ENCODE measurements around the gene RNF212.
A peak's percentile ranks its signal among the peaks of the same experiment; 100 is the strongest.

Gene RNF212

DNA sequence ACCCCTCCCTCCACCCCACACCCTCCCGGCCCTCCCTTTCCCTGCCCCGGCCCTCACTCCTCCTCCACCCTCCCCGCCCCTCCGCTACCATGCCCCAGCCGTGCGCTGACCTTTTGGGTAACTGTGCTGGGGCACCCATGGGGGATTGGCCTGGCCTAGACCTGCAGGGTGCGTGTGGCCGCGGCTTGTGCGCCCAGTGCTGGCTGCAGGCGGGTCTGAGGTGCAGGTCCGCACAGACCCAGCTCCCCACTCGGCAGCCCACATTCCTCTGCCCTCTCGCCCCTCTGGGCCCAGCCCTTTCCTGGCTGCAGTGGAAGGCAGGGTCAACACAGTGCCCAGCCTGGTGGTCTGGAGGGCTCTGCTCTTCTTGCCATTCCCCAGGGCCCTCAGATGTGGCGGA is 77.3 kb downstream of the RNF212 start:
- DNase-seq (ENCODE audit: low spot score): no peak

DNA sequence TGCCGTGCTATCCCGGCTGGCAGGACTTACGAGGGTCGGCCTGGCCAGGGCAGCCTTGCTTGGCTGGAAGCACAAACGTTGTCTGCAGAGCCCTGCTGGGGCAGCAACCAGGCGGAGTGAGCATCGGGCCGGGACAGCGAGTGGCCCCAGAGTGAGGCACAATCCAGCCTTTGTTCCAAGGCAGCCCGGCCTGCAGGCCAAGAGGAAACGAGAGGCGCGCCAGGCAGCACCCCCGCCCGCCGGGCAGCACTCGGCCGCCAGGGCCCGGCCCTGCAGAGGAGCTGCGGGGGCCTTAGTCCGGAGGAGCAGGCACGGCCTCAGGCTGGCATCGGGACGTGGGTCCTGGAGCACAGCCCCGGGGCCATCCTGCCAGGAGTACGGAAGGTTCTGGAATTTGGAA is 77.9 kb downstream of the RNF212 start:
- DNase-seq (ENCODE audit: low spot score): no peak

DNA sequence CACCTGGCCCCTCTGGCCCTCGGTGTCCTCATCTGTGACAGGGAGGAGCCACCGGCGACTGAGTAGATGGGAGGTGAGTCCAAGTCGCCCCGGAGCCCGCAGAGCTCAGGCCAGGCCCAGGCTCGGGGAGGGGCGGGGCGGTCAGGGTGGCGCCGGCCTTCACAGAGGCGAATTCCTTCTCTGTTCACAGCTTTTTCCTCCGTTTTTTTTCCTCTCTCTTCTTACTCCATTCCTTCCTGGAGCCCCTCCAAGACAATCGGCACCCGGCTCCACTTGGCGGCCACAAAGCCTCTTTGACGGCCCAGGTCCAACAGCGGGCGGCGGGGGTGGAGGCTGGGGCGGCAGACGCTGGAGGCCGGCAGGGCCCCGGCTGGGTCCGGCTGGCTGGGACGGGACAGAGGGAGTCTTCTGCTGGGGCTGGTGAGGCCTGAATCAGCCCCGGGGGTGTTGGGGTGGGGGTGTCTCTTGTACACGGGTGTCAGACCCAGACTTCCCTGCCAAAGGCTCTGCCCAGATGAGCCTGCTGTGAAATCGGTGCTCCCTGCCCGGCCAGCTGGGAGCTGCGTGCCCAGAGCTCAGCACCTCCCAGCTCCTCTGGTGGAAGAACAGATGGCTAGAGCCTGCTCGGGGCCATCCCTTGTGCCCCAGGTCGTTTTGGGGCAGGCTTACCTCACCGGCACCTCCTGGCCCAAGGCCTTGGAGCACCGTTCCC is 79.4 kb downstream of the RNF212 start:
- peak; percentile 88 for DNase-seq (ENCODE audit: low spot score)

DNA sequence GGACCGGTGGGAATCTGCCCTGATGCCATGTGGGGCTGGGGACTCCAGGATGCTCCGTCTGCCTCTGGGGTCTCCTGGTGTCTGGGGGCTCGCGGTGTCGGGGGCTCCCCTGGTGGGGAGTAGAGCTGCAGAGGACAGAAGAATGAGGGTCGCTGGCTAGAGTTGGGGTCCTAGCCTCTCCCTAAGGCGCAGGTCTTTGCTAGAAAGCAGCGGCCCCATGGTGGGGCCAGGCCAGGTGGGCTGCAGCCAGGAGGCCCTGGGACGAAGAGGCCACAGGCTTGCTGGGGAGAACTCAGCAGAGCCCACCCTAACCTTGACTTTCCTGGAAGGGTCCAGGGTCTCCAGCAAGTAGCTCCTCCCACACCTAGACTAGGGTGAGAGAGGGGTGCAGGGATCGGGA is 80.5 kb downstream of the RNF212 start:
- no peak for DNase-seq (ENCODE audit: low spot score)

DNA sequence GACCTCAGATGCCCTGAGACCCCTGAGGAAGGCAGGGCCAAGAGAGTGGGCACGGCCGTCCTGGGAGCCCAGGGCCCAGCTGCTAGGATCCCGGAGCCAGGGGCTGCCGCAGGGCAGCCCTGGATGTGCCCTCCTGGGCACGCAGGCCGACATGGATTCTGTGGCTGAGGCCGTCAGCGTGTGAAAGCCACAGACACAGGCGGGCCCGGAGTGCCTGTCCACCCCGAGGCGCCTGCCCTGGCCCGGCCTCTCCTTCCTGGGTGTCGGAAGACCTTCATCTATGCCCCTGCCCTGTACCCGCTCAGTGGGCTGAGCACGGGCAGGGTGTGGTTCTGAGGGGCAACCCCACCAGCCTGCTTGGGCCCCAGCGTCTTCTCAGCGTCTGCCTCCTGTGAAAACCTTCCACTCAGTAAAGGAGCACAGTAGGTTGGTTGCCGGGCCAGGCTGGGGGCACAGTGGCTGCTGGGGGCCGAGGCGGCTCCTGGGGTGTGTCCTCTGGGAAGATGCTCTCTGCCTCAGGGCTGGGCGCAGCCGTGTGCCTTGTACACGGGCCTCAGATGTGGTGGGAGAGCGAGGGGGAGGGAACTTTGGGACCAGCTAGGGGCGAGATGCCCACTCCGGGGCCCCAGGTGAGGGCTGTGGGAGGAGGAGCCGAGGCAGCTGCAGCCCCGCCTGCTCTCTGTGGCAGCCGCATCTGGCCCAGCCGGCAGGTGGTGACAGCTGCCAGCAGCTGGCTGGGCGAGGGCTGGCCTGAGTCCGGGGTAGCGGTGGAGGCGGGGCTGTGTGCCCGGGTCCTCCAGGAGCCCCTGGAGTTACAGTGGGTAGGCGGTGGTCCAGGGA is 81.2 kb downstream of the RNF212 start:
- DNase-seq (ENCODE audit: low spot score): no peak

DNA sequence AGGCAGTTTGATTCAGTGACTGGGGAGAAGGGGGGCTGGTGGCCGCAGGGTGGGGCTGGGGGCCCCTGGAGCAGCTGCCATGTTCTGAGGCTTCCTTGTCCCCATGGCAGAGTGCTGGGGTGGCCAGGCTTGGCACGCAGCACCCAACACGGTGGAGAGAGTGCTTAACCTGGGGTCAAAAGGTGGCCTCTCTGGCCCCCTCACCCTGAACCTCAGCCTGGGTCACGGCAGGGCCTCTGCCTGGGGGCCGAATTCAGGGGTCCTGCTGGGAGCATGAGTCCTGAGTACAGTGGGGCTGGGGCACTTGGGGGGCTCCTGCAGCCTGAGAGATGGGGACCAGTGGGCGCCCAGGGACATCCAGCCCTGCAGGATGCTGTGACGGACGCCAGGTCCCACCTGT is 82.0 kb downstream of the RNF212 start:
- no peak for DNase-seq (ENCODE audit: low spot score)

DNA sequence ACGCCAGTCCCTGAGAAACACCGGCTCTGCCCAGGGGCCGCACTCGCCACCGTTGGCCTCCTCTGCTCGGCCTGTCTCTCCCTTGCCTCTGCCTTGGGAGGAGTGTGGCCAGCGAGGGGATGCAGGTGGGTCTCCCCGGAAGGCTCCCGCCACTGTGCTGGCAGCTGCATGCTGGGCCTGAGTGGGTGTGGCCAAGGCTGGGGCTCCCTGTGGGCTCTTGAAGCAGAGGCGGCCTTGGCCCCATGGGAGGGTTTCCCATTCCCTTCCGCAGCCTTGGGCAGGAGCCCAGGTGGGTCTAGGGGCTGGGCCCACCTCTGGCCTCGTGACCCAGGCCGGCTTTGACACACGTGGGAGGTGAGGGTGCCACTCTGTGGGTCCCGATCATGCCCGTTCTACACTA is 82.8 kb downstream of the RNF212 start:
- no peak for DNase-seq (ENCODE audit: low spot score)

DNA sequence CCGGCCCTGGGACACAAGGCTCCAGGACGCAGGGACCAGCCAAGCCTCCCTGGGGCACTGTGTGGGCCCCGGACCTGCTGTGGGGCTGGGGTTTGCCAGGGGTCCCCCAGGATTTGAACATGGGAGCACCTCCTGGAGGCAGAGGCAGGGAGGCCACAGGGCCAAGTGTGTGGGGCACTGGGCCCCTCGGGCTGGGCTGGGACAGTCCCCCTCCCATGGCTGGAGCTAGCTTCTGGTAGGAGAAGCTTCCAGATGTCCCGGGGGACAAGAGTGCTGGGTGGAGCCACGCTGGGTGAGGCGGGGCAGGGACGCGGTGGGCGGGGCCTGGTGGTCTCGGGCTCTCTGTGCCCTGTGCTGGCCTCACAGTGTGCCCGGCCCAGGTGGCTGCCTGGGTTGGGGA is 83.3 kb downstream of the RNF212 start:
- no peak for DNase-seq (ENCODE audit: low spot score)

DNA sequence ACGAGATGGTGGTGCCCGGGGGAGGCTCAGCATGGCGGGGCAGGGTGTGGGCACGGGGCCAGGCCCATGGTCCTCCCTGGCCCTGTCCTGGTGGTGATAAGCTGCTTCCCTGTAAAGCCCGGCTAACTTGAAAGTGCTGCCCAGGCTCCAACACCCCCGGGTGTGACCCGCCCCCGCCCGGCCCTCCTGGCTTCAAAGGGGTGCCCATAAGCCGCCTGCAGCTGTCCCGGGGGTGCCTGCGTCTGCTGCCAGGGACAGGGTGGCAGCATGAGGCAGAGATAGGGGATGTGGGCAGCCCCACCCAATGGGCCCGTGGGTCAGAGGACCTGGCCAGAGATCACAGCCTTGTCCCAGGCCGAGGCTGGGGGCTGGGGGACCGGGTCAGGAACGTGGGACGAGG is 83.8 kb downstream of the RNF212 start:
- no peak for DNase-seq (ENCODE audit: low spot score)

DNA sequence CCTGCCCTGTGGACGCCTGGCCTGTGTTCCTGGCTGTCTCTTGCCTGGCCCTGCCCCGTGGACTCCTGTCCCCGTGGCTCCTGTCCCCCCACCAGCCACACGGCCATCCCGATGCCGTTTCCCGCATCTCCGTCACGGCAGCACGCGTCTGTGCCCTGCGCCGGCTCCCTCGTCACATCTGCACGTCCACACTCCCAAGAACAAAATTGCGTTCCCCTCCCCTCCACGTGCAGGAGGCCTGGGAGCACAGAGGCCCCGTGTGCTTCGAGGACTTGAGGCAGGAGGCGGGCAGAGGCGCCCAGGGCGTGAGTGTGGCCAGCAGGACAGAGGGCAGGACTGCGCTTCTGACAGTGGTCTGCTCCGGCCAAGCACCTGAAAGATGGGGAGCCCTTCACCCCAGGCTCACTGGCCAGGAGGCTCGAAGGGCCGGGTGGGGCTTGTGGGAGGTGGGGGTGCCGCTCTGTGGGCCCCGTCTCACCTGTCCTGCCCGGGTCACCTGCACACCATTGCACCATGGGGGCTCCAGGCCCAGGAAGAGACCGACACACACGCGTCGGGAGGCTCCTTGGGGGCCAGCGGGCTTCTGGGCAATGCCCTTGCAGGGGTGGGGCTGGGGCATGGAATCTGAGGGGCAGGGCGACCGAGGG is 84.7 kb downstream of the RNF212 start:
- DNase-seq (ENCODE audit: low spot score): no peak

DNA sequence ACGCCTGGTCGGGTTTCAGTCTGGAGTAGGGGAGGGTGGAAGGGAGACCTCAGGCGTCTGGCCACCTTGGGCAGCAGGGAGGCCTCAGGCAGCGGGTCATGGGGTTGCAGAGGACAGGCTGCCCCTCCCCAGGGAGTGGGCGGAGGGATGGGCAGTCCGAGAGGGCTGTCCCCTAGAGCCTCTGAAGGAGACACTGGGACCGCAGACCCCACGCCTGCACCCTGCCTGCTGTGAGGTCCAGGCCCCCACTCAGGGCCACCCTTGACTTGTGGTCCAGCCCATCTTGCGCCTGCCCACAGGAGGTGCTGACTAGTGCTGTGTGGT is 85.5 kb downstream of the RNF212 start:
- DNase-seq (ENCODE audit: low spot score): no peak

DNA sequence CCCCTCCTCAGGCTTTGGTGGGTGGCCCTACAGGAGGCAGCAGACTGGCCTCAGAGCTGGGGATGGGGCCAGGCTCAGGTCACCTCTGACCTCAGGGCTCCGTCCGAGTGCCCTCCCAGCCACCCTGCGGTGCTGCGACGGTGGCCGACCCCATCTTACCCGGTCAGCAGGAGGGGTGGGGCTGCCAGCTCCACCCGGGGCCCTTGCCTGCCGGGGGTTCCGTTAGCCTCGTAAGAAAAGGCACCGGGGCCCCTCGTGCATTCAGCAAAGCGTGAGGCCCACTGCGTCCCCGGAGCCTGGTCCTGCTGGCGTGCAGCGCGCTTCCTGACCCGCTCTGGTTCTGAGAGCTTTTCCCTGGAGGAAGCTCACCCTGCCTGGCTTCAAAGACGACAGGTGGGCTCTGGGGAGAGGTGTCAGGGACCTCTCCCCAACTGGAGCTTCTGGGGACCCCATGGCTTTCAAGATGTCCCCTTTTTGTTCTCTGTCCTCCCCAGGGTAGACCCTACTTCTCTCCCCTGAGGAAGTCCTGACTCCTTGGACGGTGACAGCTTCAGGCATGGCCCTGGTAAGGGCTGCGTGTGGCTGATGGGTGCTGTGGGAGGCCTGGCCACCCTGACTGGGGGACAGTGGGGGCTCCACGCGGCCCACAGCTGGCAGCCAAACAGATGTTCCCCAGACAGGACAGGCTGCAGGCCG is 86.0 kb downstream of the RNF212 start:
- DNase-seq (ENCODE audit: low spot score): no peak

DNA sequence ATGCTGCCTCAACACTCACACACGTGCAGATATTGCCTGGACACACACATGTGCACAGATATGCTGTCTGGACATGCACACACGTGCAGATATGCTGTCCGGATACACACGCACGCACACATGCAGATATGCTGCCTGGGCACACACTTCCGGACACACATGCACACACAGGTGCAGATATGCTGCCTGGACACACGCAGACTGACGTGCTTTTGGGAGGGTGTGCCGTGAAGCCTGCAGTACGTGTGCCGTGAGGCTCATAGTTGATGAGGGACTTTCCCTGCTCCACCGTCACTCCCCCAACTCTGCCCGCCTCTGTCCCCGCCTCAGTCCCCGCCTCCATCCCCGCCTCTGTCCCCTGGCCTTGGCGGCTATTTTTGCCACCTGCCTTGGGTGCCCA is 87.2 kb downstream of the RNF212 start:
- peak; percentile 84 for DNase-seq (ENCODE audit: low spot score)

DNA sequence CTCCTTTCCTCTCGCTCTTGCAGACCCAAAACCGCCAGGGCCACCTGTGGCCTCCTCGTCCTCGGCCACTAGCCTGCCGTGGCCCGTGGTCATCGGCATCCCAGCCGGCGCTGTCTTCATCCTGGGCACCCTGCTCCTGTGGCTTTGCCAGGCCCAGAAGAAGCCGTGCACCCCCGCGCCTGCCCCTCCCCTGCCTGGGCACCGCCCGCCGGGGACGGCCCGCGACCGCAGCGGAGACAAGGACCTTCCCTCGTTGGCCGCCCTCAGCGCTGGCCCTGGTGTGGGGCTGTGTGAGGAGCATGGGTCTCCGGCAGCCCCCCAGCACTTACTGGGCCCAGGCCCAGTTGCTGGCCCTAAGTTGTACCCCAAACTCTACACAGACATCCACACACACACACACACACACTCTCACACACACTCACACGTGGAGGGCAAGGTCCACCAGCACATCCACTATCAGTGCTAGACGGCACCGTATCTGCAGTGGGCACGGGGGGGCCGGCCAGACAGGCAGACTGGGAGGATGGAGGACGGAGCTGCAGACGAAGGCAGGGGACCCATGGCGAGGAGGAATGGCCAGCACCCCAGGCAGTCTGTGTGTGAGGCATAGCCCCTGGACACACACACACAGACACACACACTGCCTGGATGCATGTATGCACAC is 88.3 kb downstream of the RNF212 start:
- no peak for DNase-seq (ENCODE audit: low spot score)

DNA sequence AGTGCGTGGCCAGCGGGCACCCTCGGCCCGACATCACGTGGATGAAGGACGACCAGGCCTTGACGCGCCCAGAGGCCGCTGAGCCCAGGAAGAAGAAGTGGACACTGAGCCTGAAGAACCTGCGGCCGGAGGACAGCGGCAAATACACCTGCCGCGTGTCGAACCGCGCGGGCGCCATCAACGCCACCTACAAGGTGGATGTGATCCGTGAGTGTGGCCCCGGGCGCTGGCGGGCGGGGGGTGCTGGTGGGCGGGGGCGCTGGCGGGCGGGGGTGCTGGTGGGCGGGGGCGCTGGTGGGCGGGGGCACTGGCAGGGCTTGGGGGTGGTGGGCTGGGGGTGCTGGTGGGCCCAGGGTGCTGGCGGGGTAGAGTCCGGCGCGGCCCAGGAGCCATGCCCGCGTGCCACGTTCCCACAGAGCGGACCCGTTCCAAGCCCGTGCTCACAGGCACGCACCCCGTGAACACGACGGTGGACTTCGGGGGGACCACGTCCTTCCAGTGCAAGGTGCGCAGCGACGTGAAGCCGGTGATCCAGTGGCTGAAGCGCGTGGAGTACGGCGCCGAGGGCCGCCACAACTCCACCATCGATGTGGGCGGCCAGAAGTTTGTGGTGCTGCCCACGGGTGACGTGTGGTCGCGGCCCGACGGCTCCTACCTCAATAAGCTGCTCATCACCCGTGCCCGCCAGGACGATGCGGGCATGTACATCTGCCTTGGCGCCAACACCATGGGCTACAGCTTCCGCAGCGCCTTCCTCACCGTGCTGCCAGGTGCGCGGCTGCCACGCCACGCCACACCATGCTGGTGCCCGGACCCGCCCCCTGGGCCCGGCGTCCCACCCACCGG is 89.2 kb downstream of the RNF212 start:
- DNase-seq (ENCODE audit: low spot score): no peak

DNA sequence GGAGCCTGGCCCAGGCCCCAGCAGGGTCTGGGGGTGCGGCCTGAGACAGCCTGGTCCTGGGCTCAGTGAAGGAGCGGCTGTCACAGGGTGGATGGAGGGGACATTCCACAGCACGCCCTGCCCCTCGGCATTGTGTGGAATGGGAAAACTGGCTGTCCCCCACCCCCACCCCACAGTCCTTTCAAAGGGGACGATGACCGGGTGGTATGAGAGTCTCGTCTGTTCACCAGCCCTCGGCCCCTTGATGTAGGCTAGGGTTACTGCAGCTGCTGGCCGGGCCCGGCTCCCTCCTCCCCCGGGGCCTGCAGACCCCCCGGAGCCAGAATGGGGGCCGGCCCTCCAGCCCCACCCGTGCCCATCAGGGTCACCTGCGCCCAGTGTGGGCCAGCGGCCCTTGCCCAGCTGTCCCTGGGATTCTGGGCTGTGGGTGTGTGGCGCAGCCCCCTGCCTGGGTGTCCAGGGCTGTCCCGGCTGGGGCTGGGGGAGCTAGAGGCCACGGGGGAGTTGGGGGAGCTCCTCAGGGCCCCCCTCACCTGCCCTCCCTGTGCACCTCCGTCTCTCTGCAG is 90.2 kb downstream of the RNF212 start:
- DNase-seq (ENCODE audit: low spot score): no peak

DNA sequence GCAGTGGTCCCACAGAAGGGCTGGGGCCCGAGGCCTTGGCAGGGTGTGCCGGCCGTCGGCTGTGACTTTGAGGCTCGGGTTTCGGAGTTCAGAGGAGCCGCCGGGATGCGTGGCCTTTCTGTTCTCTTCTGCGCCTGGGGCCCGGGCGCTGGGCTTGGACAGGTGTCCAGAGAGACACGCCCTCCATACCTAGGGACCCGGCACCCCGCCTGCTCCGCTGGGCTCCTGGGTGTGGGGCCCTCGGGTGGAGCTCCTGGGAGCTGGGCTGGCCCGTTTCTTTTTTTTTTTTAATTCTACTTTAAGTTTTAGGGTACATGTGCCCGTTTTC is 90.7 kb downstream of the RNF212 start:
- no peak for DNase-seq (ENCODE audit: low spot score)

DNA sequence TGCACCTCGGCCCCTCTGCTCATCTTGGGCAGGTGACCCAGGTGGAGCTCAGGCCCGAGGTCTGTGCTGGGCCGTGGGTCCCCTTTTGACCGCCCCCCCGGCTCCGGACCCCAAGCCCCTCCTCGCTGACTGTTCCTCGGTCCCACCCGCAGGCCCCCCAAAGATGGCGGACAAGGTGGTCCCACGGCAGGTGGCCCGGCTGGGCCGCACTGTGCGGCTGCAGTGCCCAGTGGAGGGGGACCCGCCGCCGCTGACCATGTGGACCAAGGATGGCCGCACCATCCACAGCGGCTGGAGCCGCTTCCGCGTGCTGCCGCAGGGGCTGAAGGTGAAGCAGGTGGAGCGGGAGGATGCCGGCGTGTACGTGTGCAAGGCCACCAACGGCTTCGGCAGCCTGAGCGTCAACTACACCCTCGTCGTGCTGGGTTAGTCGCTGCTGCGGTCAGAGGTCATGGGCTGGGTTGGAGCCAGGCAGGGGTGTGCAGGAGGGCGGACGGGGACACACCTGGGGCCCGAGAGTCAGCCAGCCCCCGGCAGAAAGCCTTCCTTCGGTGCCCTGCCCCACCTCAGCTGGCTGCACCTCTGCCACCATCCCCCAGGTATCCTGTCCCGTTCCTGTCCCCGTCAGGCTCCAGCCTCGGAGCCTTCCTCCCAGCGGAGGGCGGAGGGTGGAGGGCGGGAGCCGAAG is 91.2 kb downstream of the RNF212 start:
- no peak for DNase-seq (ENCODE audit: low spot score)
